Measurements from ENCODE around the gene GAL3ST2. TPM values are rescaled to one million over a fixed set of nuclear protein-coding genes. Genes with fewer than 3 reads are reported as not detected.
"Not testable (repeated sequence)": the region's sequence is repeated elsewhere in the genome, so short reads cannot be mapped to it uniquely, and the experiment has no call there.

Gene GAL3ST2
- total and polyA plus RNA-seq, 8 donors = 0.26 to 0.31 (median 0.29) TPM; not detected in 2

DNA sequence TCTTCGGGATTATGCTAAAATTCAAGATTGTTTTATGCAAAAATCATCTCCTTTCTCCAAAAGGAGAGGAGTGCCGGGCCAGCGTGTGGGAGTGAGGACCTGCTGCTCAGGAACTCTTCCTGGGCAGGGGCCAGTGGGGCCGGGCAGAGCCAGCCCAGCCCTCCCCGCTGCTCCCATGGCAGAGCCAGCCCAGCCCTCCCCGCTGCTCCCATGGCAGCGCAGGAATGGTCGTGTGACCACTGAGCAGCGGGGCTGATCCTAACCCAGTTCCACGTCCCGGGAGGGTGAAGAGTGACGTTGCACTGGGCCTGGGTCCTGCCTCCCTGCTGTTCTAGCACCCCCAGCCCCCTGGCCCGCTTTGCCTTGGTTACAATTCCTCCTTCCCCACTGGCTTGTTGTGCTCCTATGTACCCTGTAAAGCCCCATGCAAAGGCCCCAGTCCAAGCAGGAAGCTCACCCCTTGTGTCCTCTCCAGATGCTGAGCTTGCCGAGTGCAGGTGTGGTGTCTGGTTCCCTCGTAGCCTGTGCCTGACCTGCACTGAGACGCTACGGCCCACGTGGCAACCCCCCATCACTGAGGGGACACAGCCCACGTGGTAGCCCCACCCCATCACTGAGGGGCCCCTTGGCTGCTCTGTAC is 20.9 kb downstream of the GAL3ST2 start:
- peaks cover 0 to 10% of the 10 kb centered on the region in 2 donors for H3K27me3 ChIP-seq
- DNase-seq (no peak), ATAC-seq (no peak)
- no peak overlapping the region for H3K27ac ChIP-seq
- intact Hi-C loops (cut with DNase I) = no loop called here
- H3K4me3 ChIP-seq = no peak overlapping the region
- TF ChIP-seq, protein P1, sequence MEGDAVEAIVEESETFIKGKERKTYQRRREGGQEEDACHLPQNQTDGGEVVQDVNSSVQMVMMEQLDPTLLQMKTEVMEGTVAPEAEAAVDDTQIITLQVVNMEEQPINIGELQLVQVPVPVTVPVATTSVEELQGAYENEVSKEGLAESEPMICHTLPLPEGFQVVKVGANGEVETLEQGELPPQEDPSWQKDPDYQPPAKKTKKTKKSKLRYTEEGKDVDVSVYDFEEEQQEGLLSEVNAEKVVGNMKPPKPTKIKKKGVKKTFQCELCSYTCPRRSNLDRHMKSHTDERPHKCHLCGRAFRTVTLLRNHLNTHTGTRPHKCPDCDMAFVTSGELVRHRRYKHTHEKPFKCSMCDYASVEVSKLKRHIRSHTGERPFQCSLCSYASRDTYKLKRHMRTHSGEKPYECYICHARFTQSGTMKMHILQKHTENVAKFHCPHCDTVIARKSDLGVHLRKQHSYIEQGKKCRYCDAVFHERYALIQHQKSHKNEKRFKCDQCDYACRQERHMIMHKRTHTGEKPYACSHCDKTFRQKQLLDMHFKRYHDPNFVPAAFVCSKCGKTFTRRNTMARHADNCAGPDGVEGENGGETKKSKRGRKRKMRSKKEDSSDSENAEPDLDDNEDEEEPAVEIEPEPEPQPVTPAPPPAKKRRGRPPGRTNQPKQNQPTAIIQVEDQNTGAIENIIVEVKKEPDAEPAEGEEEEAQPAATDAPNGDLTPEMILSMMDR (IDR thresholded peaks at IDR 0.05) = no peak
- H3K36me3 ChIP-seq = no peaks in the 10 kb centered on the region
- no peaks in the 10 kb centered on the region for H3K4me1 ChIP-seq
- H3K9me3 ChIP-seq = no peaks in the 10 kb centered on the region

DNA sequence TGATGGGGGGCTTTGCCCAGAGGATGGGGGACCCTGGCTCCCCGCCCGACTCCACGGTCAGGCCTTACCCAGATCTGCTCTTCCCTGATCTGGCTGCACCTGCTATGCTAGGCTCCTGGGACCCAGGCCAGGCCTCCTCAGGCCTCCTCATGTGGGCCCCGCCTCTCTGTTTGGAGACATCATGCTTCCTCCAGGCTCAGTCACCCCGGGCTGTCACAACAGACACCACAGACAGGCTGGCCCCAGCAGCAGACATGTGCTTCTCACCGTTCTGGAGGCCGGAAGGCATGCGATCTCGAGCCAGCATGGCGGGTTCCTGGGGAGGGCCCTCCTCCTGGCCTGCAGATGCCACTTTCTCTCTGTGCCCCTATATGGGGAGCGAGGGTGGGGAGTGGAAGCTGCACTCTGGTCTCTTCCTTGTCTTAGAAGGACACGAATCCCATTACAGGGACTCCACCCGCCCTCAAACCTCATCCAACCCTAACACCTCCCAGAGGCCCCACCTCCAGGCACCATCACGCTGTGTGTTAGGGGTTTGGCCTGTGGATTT is 21.5 kb downstream of the GAL3ST2 start:
- Histone ChIP-seq H3K36me3 (no peaks in the 10 kb centered on the region), H3K27me3 (peaks cover 0 to 16% of the 10 kb centered on the region in 2 donors), H3K27ac (no peak overlapping the region), H3K4me3 (no peak overlapping the region), H3K9me3 (no peaks in the 10 kb centered on the region), H3K4me1 (peaks cover 0 to under 1% of the 10 kb centered on the region in 2 donors)
- intact Hi-C loops (cut with DNase I) = no loop called here
- TF ChIP-seq, protein P1 (IDR thresholded peaks at IDR 0.05) = no peak
- ATAC-seq (peak; percentile 13), DNase-seq (peak in 1 of 4 donors; percentile 26)

DNA sequence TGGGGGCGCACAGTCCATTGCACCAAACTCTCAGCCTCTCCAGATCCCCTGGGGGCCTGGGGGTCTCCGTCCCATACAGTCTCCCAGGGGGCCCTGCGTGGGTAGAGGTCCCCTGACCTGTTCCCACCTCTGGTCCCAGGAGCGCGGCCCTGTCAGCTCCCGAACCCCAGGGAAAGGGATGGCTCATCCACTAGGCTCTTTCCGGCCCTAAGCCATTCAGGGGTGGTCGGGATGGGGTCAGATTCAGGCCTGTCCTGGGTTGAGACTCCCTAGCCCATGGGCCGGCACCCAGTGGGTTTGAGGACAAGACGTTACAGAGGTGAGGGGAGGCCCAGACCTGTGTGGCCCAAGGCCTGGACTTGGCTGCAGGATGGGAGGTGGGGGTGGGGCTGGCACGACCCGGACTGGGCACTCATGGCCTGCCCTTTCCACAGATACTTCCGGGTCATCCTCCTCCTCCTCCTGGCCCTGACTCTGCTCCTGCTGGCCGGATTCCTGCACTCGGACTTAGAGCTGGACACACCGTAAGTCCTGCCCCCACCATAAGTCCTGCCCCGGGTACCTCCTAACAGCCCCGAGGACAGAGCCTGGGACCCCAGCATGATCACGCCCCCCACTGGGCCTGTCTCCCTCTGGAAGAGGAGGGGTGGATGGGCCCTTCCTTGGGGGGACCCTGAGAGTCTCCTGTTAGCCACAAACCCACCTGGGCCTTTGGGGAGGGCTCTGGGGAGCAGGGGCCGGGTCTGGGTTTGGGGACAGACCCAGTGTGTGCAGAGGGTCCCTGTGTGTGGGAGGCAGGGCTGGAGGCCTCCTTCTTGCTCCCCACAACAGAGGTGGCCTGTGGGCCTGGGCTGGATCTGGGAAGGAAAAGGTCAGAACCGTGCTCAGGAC is 22.3 kb downstream of the GAL3ST2 start:
- intact Hi-C loops (cut with DNase I) = no loop called here
- no peaks in the 10 kb centered on the region for H3K9me3 ChIP-seq
- ATAC-seq (no peak), DNase-seq (peak in 1 of 4 donors; percentile 26)
- no peak overlapping the region for H3K27ac ChIP-seq
- no peak overlapping the region for H3K4me3 ChIP-seq
- H3K4me1 ChIP-seq = peaks cover 0 to 6% of the 10 kb centered on the region in 2 donors
- H3K36me3 ChIP-seq = no peaks in the 10 kb centered on the region
- peaks cover 7 to 24% of the 10 kb centered on the region in 2 donors for H3K27me3 ChIP-seq
- TF ChIP-seq, protein P1 (IDR thresholded peaks at IDR 0.05) = no peak

DNA sequence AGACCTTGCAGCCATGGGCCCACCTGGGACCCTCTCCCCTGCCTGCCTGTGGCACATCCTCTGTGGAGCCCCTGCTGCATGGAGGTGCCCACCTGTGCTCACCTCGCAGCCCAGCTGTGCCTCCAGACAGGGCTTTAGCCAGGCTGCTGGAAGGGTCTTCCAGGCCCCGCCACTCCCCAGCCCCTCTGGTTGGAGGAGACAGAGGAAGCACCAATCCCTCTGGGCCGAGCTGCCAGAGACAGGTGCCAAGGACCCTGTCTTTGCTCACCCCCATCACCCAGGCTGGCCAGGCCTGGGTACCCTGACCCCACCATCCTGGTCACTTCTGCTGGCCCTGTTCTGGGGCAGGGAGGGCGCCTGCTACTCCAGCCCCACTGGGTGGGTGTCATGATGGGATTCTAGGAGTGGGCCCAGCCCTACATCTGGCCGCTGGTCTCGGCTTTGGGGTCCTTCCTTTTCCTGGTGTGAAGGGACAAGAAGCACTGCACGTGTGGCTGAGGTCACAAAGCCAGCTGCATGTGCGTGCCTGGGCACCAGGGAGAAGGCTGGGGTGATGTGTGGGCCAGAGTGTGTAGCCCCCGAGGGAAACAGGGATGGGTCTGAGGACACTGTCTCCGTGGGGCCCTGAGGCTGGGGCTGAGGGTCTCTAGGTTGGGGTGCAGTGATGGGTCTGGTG is 23.0 kb downstream of the GAL3ST2 start:
- no peaks in the 10 kb centered on the region for H3K9me3 ChIP-seq
- H3K27ac ChIP-seq = no peak overlapping the region
- H3K4me1 ChIP-seq = peaks cover 0 to 14% of the 10 kb centered on the region in 2 donors
- ATAC-seq (no peak), DNase-seq (peak in 1 of 4 donors; percentile 26)
- no peaks in the 10 kb centered on the region for H3K36me3 ChIP-seq
- peaks cover 14 to 31% of the 10 kb centered on the region in 2 donors for H3K27me3 ChIP-seq
- intact Hi-C loops (cut with DNase I) = no loop called here
- TF ChIP-seq, protein P1 (IDR thresholded peaks at IDR 0.05) = no peak
- no peak overlapping the region for H3K4me3 ChIP-seq

DNA sequence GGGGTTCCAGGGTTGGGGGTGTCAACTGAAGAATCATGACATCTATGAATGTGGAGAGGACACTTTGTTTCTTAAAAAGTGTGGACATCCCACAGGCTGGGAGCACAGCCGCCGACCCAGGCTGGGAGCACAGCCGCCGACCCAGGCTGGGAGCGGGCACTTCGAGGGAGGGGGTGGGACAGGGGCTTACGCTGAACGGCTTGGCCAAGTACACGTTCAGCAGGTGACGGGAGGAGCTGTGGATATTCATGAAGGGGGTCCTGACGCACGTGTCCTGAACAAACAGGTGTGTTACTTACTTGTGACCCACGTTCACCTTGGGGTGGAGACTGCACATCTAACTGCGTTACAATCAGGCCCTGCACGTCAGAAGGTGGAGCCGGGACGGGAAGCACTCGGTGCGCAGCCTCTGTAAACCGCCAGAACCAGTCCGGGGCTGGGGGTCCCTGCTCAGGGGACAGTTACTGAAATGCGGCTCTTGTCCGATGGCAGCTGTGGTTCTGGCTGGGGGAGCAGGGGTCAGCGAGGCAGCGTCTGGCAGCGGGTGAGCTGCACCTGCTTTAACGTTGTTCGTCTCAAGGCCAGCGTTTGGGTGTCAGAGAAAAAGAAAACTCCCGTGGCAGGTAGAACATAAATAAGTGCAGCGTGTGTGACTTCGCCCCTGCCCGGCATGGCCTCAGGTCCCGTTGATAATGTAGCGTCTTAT is 23.7 kb downstream of the GAL3ST2 start:
- H3K4me3 ChIP-seq; ATAC-seq; H3K9me3 ChIP-seq; DNase-seq; intact Hi-C loops (cut with DNase I); H3K27ac ChIP-seq; H3K36me3 ChIP-seq: not testable (repeated sequence)
- Histone ChIP-seq H3K27me3 (peaks cover 16 to 35% of the 10 kb centered on the region in 2 donors), H3K4me1 (peaks cover 0 to 16% of the 10 kb centered on the region in 2 donors)

Measured in left lung (tissue), 10 donors.